Measurements from ENCODE around the gene NFIA. TPM values are rescaled to one million over a fixed set of nuclear protein-coding genes. Genes with fewer than 3 reads are reported as not detected.

NFIA gene
- total RNA-seq, 1 experiment from 2014 or later: 12.6 TPM

DNA sequence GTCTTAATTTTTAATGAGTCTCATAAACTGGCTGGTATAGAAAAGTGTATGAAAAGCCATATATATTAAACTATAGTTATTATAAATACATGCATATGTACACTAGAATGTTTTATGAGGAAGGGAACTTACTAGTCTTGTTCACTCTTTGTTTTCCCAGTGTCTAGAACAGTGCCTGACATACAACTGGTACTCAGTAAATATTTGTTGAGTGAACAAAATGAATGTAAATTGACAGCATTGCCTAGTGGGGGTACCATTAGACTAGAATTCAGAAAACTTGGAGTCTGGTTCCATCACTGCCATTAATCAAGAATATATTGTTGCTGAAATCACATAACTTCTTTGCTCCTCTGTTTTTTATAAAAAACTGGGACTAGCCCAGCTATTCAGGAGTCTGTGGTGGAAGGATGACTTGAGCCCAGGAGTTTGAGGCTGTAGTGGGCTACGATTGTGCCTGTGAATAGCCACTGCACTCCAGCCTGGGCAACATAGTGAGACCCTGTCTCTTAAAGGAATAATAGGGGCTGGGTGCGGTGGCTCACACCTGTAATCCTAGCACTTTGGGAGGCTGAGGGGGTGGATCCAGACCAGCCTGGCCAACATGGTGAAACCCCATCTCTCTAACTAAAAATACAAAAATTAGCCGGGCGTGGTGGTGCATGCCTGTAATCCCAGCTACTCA is 51.1 kb downstream of the NFIA start:
- in situ Hi-C loops (cut with HindIII; ENCODE audit: low pct_unique_long_range_greater_than_20kb, low sequenced_read_pairs): no loop called here
- no peak for DNase-seq (ENCODE audit: low read depth, low spot score)

DNA sequence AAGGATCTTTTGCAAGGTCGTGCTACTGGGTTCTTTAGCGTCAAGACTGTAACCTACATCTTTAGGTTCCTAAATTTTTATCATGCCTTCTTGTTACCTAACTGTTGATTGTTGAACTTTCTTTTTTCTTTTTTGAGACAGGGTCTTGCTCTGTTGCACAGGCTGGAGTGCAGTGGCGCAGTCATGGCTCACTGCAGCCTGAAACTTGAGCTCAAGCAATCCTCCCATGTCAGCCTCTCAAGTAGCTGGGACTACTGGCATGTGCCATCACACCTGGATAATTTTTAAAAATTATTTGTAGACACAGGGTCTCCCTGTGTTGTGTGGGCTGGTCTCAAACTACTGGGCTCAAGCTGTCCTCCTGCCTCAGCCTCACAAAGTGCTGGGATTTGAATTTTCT is 52.9 kb downstream of the NFIA start:
- in situ Hi-C loops (cut with HindIII; ENCODE audit: low pct_unique_long_range_greater_than_20kb, low sequenced_read_pairs): no loop called here
- DNase-seq (ENCODE audit: low read depth, low spot score): no peak

DNA sequence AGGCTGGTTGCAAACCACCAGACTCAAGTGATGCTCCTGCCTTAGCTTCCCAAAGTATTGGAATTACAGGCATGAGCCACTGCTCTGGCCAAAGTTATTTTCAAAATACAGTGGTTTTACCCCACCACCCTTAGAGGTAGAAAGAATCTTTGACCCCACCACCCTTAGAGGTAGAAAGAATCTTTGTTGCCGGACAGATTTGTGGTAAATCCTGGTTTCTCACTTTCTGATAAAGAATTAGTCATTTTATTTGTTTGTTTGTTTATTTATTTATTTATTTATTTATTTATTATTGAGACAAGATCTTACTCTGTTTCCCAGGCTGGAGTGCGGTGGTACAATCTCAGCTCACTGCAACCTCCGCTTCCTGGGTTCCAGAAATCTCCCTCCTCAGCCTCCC is 55.9 kb downstream of the NFIA start:
- in situ Hi-C loops (cut with HindIII; ENCODE audit: low pct_unique_long_range_greater_than_20kb, low sequenced_read_pairs): no loop called here

DNA sequence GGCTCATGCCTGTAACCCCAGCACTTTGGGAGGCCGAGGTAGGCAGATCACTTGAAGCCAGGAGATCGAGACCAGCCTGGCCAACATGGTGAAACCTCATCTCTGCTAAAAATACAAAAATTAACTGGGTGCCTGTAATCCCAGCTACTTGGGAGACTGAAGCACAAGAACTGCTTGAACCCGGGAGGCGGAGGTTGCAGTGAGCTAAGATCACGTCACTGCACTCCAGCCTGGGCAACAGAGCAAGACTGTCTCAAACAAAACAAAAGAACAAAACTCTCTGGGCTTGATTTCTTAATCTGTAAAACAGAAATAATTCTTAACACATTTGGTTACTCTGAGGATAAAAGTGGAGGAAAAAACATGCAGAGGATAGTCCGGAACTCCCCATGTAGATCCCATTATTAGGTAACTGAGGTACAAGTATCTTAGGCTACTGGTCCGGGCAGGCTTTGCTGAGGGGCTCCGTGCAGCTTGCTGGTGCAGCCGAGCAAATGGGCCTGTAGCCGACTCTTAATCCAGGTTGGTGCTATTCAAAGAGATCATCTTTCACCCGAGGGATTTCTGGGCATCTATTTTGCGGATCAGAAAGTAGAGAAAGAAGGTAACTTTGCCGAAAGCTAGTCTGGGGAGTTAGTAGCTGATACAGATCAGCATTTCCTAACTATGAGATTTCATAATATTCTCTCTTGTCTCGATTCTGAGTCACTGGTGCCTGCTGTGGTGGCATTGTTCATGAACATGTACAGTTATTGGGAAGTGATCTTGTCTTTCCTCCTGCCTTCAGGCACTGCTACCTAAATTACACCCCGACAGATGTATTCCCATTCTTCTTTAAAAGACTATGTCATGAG is 56.8 kb downstream of the NFIA start:
- DNase-seq (ENCODE audit: low read depth, low spot score): no peak
- in situ Hi-C loops (cut with HindIII; ENCODE audit: low pct_unique_long_range_greater_than_20kb, low sequenced_read_pairs): no loop called here

More for the DNA sequence above, 55.9 kb downstream of the NFIA start:
- DNase-seq (ENCODE audit: low read depth, low spot score): no peak

DNA sequence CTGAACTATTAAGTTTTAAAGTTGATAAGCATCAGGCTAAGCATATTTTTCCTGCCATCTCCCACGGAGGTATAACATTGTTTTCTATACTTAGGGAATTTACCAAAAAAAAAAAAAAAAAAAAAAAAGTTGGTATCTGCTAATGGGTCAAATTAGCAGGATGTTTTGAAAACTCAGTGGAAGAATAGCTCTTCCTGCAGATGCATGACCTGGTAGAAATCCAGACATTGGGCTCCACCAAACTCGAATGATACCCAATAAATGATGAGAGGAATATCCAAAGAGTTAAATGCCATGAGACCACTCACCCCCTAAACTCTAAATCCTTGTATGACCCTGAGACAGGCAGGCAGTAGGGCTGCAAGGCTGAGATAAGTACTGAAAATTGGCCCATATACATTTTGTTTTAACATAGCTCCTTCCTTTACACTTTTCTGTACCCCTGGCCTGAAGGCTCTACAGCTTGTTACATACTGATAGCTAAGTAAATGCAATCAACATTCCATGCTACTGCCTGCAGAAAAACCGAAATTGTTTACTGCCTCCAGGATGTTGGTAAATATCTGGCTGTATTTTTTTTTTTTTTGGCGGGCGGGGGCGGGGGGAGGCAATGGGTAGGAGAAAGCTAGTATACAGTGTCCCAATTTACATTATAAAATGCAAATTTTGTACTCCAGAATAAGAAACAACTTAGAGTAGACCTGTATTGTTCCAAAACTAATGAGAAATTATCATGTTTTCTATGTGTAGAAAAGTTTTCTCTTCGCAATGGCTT is 57.6 kb downstream of the NFIA start:
- in situ Hi-C loops (cut with HindIII; ENCODE audit: low pct_unique_long_range_greater_than_20kb, low sequenced_read_pairs): no loop called here
- no peak for DNase-seq (ENCODE audit: low read depth, low spot score)

DNA sequence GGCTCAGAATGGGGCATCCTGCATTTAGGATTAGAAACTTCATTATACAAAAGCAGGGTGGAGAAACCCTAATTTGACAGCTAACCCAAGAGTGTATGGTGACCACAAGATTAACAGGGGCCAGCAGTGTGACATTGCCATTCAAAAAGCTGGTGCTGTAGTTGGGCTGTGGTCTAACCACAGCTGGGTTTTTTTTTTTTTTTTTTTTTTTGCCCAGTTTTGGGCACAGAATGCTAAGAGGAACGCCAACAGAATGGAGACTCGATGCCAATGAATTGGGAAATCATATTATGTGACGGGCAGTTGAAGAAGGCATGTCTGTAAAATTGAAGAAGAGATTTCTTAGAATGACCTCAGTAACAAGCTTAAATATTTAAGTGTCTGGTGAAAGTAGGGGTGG is 58.4 kb downstream of the NFIA start:
- no peak for DNase-seq (ENCODE audit: low read depth, low spot score)
- in situ Hi-C loops (cut with HindIII; ENCODE audit: low pct_unique_long_range_greater_than_20kb, low sequenced_read_pairs): no loop called here

DNA sequence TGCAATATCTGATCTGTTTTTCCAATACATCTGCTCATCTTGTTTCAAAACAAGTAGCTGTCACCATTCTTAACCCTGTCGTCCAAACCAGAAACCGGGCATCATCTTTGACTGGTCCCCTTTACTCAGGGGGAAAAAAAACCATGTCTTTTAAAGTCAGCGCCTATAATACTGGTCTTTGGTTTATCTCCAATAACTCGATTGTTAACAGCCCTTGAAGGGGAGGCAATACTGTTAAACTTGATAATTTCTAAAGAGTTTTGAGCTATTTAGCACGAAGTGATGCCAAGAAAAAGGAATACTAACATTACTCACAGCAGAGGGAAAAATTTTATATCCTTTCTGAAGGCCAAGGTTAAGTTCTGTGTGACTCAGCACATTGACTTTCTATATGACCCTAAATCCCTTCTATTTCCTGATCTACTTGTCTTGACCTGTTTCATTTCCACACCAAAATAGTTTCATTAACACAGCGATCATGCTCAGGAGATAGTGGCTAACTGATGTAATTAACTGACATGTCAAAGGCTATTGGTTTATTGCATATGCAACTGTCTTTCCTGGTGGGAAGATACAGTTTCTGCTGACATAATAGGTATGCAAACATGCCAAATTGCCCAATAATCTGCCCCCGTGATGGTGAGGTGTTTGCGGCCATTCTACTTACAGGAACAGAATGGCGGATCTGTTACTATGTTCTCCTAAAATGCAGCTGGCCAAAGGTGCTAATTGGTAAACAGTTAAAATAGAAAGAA is 59.1 kb downstream of the NFIA start:
- no peak for DNase-seq (ENCODE audit: low read depth, low spot score)
- in situ Hi-C loops (cut with HindIII; ENCODE audit: low pct_unique_long_range_greater_than_20kb, low sequenced_read_pairs): no loop called here

DNA sequence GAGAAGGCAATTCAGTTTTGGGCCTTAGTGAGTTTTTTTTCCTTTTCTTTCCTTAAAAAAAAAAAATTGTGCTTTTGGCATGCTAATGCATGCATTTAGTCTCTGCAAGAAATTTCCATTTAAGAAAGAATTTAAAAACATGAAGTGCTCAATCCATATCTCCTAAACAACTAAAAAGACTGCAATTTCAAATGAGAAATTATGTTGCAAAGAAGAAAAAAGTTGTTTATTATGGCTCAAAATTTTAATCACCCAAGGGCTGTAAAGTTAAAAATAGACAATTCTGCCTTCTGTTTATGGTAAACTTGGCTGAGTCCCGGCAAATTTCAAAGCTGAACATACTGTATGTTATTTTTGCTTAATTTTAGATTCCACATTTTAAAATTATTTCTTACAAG is 59.7 kb downstream of the NFIA start:
- no peak for DNase-seq (ENCODE audit: low read depth, low spot score)
- in situ Hi-C loops (cut with HindIII; ENCODE audit: low pct_unique_long_range_greater_than_20kb, low sequenced_read_pairs): no loop called here

DNA sequence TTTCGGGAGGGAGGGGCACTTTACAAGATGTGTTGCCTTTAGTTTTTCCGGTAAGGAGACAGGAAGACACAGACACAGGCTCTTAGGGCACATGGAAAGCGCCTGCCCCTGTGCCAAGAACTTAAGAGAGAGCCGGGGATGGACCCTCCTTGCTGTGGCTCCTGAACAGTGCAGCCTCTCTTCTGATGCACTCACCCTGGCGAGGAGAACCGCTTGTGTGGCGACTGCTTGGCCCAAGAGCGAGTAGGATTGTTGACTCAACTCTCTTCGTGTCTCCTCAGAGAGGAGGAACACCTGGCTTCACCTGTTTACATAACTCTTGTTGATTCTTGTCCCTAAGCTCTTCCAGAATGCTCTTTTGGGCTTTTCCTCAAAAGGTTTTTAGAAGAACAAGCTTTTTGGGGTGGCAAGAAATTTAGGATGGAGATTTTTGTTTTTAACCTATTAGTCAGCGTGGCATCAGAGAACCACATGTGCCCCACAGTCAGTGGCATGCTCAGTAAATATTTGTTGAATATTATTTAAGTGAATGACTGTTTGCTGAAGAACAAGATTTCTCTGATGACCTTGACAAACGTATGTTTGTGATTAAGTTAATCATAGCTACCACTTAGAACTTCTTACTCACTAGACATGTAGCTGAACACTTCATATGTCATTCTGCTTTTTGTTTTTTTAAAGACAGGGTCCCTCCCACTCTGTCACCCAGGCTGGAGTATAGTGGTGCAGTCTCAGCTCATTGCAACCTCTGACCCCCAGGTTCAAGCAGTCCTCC is 60.6 kb downstream of the NFIA start:
- in situ Hi-C loops (cut with HindIII; ENCODE audit: low pct_unique_long_range_greater_than_20kb, low sequenced_read_pairs): no loop called here
- no peak for DNase-seq (ENCODE audit: low read depth, low spot score)

DNA sequence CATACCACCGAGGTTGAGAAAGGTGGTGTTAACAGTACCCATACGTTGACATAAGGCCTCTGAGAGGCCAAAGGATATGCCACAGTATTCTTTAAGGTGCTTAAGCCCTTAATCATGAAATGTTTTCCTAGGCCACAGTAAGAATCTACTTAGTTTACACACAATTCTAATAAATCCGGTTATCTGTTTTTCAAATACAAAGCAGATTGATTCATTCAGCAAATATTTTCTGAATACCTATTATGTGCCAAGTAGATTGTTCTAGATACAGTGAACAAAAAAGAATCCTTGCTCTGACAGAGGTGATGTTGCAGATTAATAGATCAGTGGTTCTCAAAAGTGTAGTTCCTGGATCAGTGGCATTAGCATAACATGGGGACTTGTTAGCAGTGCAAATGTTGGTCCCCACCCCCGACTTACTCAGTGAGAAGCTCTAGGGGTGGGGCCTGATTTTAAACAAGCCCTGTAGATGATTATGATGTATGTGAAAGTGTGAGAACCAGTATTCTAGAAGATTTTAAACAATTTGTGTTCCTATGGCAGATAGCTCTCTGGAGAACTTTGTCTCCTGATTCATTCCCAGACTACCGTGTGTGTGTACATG is 61.6 kb downstream of the NFIA start:
- in situ Hi-C loops (cut with HindIII; ENCODE audit: low pct_unique_long_range_greater_than_20kb, low sequenced_read_pairs): no loop called here
- DNase-seq (ENCODE audit: low read depth, low spot score): no peak

DNA sequence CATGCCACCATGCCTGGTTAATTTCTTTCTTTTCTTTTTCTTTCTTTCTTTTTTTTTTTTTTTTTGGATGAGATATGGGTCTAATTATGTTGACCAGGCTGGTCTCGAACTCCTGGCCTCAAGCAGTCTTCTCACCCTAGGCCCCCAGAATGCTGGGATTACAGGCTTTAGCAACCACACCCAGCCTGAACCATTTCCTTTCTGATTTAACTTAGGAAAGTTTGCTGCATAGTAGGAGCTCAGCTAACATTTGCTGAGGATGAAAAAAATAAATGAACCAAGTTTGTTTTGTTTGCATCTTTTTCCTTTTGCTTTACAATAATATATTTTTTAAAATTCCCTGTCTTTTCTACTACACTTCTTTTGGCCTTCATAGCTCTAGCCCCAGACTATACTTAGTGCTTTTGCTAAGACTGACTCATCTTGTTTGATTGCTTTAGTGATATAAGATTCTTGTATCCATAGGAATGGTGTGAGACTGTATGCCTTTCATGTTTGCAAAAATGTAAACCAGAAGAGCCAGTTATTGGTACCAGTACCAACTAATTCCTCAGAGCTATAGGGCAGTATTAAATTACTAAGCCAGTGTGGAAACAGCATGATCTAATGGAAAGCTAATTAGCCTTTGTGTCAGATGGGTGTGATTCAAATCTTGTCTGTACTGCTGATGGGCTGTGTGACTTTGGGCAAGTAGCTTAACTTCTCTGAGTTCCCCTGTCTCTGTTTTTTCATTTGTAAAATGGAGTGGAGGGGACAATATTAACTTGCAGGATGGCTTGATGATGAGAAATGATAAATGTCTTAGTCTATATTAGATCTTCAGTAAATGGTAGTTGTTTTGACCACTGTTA is 66.9 kb downstream of the NFIA start:
- in situ Hi-C loops (cut with HindIII; ENCODE audit: low pct_unique_long_range_greater_than_20kb, low sequenced_read_pairs): no loop called here
- DNase-seq (ENCODE audit: low read depth, low spot score): no peak

DNA sequence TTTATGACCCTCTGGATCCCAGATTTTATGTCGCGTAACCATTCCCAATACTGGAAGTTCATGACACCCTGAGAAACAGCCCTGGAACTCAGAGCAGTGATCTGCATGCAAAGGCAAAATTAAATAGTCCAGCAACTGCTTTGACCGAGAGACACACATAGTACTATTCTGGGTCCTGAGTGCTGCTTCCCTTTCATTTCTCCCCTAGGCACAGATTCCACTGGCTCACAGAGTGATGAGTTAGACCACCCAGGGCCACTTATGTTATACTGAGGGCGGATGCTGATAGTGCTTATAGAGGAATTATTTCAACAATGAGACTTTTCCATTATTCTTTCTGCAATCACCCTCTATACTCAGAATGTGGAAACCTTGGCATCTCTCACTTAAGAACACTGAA is 69.2 kb downstream of the NFIA start:
- no peak for DNase-seq (ENCODE audit: low read depth, low spot score)
- in situ Hi-C loops (cut with HindIII; ENCODE audit: low pct_unique_long_range_greater_than_20kb, low sequenced_read_pairs): no loop called here

DNA sequence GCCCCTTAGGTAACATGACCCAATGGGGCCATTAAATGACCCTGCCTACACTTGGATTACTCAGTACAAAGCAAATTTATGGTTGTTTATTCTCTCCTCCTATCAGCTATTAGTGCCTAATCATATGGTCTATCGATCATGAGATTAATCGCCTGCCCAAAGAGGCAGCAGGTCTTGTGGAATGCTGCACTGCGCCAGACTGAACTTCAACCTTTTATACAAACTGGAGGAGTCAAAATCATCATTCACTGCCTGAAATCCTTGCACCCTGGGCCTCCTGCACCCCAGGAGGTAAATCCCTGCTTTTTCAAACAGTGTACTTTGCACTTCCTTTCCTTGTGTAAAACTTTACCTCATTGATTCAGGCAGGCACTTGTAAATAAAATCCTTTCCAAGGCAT is 69.7 kb downstream of the NFIA start:
- no peak for DNase-seq (ENCODE audit: low read depth, low spot score)
- in situ Hi-C loops (cut with HindIII; ENCODE audit: low pct_unique_long_range_greater_than_20kb, low sequenced_read_pairs): no loop called here

DNA sequence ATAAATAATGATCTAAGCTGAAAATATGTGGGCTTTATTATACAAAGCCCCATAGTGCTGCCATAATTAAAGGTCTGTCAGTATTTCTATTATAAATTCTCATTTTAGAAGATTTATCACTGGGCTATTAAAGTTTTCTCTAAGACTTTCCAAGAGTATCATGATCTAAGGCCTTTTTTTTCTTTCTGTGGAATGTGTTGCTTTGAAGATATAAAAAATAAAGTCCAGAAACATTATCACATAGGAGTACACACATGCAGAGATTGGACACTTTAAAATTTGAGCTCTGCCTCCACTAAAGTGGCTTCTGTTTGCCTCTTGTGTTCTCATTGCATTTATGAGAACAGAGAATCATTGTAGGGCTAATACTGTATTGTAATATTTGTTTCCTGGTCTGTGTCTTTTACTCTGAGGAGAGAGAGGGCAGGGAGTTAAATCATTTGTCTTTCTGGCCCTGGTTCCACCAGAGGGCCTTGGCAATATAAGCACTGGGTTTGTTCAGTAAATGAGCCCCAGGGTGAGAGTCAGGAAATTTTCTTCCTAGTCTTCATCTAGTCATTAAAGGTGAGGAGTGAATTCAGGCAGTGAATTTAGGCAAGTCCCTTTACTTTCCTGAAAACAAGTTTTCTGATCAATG is 70.2 kb downstream of the NFIA start:
- in situ Hi-C loops (cut with HindIII; ENCODE audit: low pct_unique_long_range_greater_than_20kb, low sequenced_read_pairs): no loop called here
- peak; percentile 78 for DNase-seq (ENCODE audit: low read depth, low spot score)

DNA sequence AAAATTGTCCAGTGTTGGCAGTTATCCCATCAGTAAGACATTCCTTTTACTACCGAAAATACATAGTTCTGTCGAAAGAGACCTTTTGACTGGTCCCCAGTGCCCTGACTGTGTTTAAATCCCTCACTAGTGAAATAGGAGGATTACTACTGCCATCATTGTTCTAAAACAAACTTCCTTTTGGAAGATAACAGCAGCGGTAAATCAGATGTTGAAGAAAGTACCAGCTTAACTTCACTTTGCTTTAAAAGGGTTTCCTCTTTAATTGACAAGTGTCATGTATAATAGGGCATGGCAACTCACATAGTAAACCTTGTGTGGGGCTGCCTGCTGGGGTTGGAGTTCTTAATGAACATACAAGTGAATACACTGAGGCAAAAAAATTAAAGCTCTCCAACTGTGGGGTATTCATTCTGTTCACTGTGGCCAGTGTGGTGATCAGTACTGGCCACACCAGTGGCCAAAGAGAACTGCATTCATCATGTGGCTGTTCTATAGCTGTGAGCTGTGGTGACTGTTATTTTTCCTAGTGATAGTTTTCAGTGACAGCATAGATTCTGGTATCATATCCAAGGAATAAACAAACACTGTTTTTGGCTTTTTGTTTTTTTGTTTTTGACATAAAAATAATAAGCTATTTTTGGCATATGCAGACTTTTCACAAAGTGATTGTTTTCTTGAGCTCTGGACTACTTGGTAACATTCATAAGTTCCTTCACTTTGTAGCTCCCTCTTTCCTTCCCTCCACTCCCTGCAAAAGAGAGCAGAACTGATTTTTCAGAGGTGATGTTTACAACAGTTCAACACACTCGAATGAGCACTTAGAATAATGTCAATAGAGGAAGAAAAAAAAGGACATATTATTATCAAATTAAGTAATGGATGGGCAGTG is 74.5 kb downstream of the NFIA start:
- DNase-seq (ENCODE audit: low read depth, low spot score): no peak
- in situ Hi-C loops (cut with HindIII; ENCODE audit: low pct_unique_long_range_greater_than_20kb, low sequenced_read_pairs): no loop called here

Measured in SK-MEL-5 (cell line).